Trophoblast cell (in vitro differentiated cells and primary cell): Measurements from ENCODE around the gene CD36.
"Not testable (repeated sequence)": the region's sequence is repeated elsewhere in the genome, so short reads cannot be mapped to it uniquely, and the experiment has no call there.

ENCODE experiments used
- DNase-seq, 2 donors: peaks; one replicate each; pipeline ENCODE4 v3.0.0-alpha.2; 2016
- H2AFZ ChIP-seq: 2 replicates; pipeline ENCODE4 v1.6.1; 2013; ENCODE audit warnings: low read length, moderate library complexity, mild to moderate bottlenecking; ENCODE audit not compliant: insufficient read depth, poor library complexity
- H2AK5ac ChIP-seq: 2 replicates; pipeline ENCODE4 v1.6.1; 2013; ENCODE audit warnings: mild to moderate bottlenecking, low read length
- H2BK120ac ChIP-seq: 2 replicates; pipeline ENCODE4 v1.6.1; 2013; ENCODE audit warnings: low read length, mild to moderate bottlenecking, moderate library complexity; ENCODE audit not compliant: insufficient read depth, poor library complexity
- H2BK12ac ChIP-seq: 2 replicates; pipeline ENCODE4 v1.6.1; 2013; ENCODE audit warnings: mild to moderate bottlenecking, low read length, moderate library complexity
- H2BK5ac ChIP-seq: 2 replicates; pipeline ENCODE4 v1.6.1; 2013; ENCODE audit warnings: low read length, low read depth, moderate library complexity, mild to moderate bottlenecking; ENCODE audit not compliant: poor library complexity
- H3K14ac ChIP-seq: 2 replicates; pipeline ENCODE4 v1.6.1; 2013; ENCODE audit warnings: mild to moderate bottlenecking, low read length
- H3K18ac ChIP-seq: 2 replicates; pipeline ENCODE4 v1.6.1; 2013; ENCODE audit warnings: mild to moderate bottlenecking, low read length
- H3K23ac ChIP-seq: 2 replicates; pipeline ENCODE4 v1.6.1; 2013; ENCODE audit warnings: low read length
- H3K27ac ChIP-seq: 2 replicates; pipeline ENCODE4 v1.5.1; 2013; ENCODE audit warnings: low read depth, mild to moderate bottlenecking, inconsistent platforms, low read length, moderate library complexity
- H3K27me3 ChIP-seq: 2 replicates; pipeline ENCODE4 v1.6.1; 2013; ENCODE audit warnings: inconsistent platforms, mild to moderate bottlenecking, low read length, moderate library complexity; ENCODE audit not compliant: insufficient read depth
- H3K36me3 ChIP-seq, 2 experiments: 1 replicate in 1 of 2; 2 replicates in 1 of 2; pipeline ENCODE4 v1.6.1; 2013; ENCODE audit warnings: low read length in 2 of 2, mild to moderate bottlenecking in 2 of 2, moderate library complexity in 1 of 2; ENCODE audit not compliant: insufficient read depth in 2 of 2, control insufficient read depth in 1 of 2
- H3K4ac ChIP-seq: 2 replicates; pipeline ENCODE4 v1.6.1; 2013; ENCODE audit warnings: low read depth, mild to moderate bottlenecking, low read length, moderate library complexity
- H3K4me1 ChIP-seq, 2 experiments: 1 replicate in 1 of 2; 2 replicates in 1 of 2; pipeline ENCODE4 v1.6.1; 2013; ENCODE audit warnings: low read length in 2 of 2, mild to moderate bottlenecking in 2 of 2, moderate library complexity in 1 of 2; ENCODE audit not compliant: insufficient read depth in 2 of 2, control insufficient read depth in 1 of 2
- H3K4me2 ChIP-seq: 2 replicates; pipeline ENCODE4 v1.6.1; 2013; ENCODE audit warnings: inconsistent platforms, mild to moderate bottlenecking, low read length, moderate library complexity
- H3K4me3 ChIP-seq: 2 replicates; pipeline ENCODE4 v1.5.1; 2013; ENCODE audit warnings: mild to moderate bottlenecking, low read depth, low read length, inconsistent platforms
- H3K79me1 ChIP-seq: one replicate; pipeline ENCODE4 v1.6.1; 2013; ENCODE audit warnings: low read length
- H3K79me2 ChIP-seq: 2 replicates; pipeline ENCODE4 v1.6.1; 2013; ENCODE audit warnings: low read length, mild to moderate bottlenecking; ENCODE audit not compliant: control insufficient read depth, insufficient read depth, poor library complexity
- H3K9ac ChIP-seq: 2 replicates; pipeline ENCODE4 v1.6.1; 2013; ENCODE audit warnings: mild to moderate bottlenecking, low read length
- H3K9me3 ChIP-seq: 2 replicates; pipeline ENCODE4 v1.6.1; 2013; ENCODE audit warnings: low read depth, mild to moderate bottlenecking, control low read depth, inconsistent platforms, low read length; ENCODE audit not compliant: insufficient read depth
- H4K12ac ChIP-seq: 2 replicates; pipeline ENCODE4 v1.6.1; 2013; ENCODE audit warnings: low read depth, mild to moderate bottlenecking, low read length, moderate library complexity
- H4K8ac ChIP-seq: 2 replicates; pipeline ENCODE4 v1.6.1; 2013; ENCODE audit warnings: low read depth, mild to moderate bottlenecking, low read length, moderate library complexity
- H4K91ac ChIP-seq: one replicate; pipeline ENCODE4 v1.6.1; 2013; ENCODE audit warnings: low read depth, mild to moderate bottlenecking, low read length, moderate library complexity
- WGBS: extraction: QIAGEN DNeasy Blood & Tissue Kit; methylation state at CpG from one replicate; pipeline ENCODE4 v1.1.7; 2013; ENCODE audit warnings: missing lambda C conversion rate; ENCODE audit not compliant: insufficient read length, insufficient coverage; ENCODE audit errors: extremely low coverage; 5-methylcytosine and 5-hydroxymethylcytosine counted together

Gene CD36

DNA sequence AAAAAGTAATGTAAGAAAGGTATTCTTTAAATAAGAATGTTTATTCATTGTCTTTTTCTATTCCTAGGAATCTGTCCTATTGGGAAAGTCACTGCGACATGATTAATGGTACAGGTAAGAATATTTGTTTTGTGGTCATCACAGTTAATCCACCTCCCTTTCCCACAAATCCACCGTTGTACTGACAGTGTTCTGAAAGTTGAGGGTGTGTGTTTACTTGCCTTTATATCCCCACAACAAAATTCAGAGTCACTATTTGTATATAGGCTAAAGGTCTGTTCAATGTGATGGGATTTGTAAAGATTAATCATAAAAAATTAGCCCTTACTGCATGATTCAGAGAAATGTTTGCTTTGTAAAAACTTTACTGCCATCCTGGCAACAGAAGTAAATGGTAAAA is 27.9 kb downstream of the CD36 start:
- Histone ChIP-seq H3K4ac (no peak overlapping the region), H3K23ac (no peak overlapping the region), H3K4me2 (no peak overlapping the region), H4K12ac (no peak overlapping the region), H3K18ac (no peak overlapping the region), H3K27ac (no peak overlapping the region), H3K79me2 (no peaks in the 10 kb centered on the region), H2BK12ac (no peak overlapping the region), H3K36me3 (no peaks in the 10 kb centered on the region), H4K91ac (no peak overlapping the region), H2AFZ (no peak overlapping the region), H2BK120ac (no peak overlapping the region), H3K9ac (no peak overlapping the region), H3K79me1 (no peaks in the 10 kb centered on the region), H3K4me1 (peaks cover 0 to 4% of the 10 kb centered on the region in 2 experiments), H2BK5ac (no peak overlapping the region), H3K4me3 (no peak overlapping the region), H4K8ac (no peak overlapping the region), H3K27me3 (no peaks in the 10 kb centered on the region), H3K14ac (no peak overlapping the region), H2AK5ac (no peak overlapping the region), H3K9me3 (no peaks in the 10 kb centered on the region)
- WGBS, result no CpG with 5 or more reads among the region's 2 CpGs
- no peak for DNase-seq

GRCh38 chr7:80669367-80669766 is 30.9 kb downstream of the CD36 start:
- H2BK12ac ChIP-seq, H3K79me1 ChIP-seq, H3K4ac ChIP-seq: not testable (repeated sequence)

DNA sequence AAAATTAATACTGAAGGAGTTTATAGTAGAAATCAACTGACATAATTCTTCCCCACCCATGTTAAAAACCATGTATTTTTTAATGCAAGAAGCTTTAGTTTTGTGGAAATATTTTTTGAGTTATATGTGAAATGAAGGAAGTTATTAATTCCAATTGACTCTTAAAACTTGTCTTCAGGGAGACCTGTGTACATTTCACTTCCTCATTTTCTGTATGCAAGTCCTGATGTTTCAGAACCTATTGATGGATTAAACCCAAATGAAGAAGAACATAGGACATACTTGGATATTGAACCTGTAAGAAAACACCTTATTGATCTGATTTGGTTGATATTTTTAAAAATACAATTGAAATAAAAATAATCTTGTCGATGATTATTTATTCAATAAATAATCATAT is 33.3 kb downstream of the CD36 start:
- Histone ChIP-seq H2BK5ac (no peak overlapping the region), H2BK12ac (no peak overlapping the region), H3K4me2 (no peak overlapping the region), H3K18ac (no peak overlapping the region), H3K79me2 (no peaks in the 10 kb centered on the region), H2AK5ac (no peak overlapping the region), H3K23ac (no peak overlapping the region), H4K12ac (no peak overlapping the region), H3K4ac (no peak overlapping the region), H4K91ac (no peak overlapping the region), H3K27me3 (no peaks in the 10 kb centered on the region), H3K9ac (no peak overlapping the region), H2AFZ (no peak overlapping the region), H3K27ac (no peak overlapping the region), H3K14ac (no peak overlapping the region), H3K79me1 (no peaks in the 10 kb centered on the region), H4K8ac (no peak overlapping the region), H2BK120ac (no peak overlapping the region), H3K9me3 (no peaks in the 10 kb centered on the region), H3K4me3 (no peak overlapping the region), H3K4me1 (peaks cover 0 to 4% of the 10 kb centered on the region in 2 experiments), H3K36me3 (no peaks in the 10 kb centered on the region)
- no CpG with 5 or more reads among the region's 1 CpG for WGBS
- DNase-seq, result no peak

More at GRCh38 chr7:80669367-80669766, 30.9 kb downstream of the CD36 start:
- H3K36me3 ChIP-seq, H2AK5ac ChIP-seq, H3K79me2 ChIP-seq, H3K18ac ChIP-seq, H4K8ac ChIP-seq, H2AFZ ChIP-seq, DNase-seq, H3K9ac ChIP-seq, H3K4me1 ChIP-seq, H3K4me3 ChIP-seq, H3K4me2 ChIP-seq, H2BK120ac ChIP-seq, H3K14ac ChIP-seq, H3K27me3 ChIP-seq, H3K9me3 ChIP-seq, H3K23ac ChIP-seq, H4K12ac ChIP-seq, H4K91ac ChIP-seq: not testable (repeated sequence)
- no CpG with 5 or more reads among the region's 6 CpGs for WGBS
- Histone ChIP-seq H2BK5ac (peak overlapping the region; percentile 6), H3K27ac (peak overlapping the region; percentile 0)

GRCh38 chr7:80675090-80675489 is 36.6 kb downstream of the CD36 start:
- no peak for DNase-seq
- H2AFZ ChIP-seq, result no peak overlapping the region
- no peaks in the 10 kb centered on the region for H3K79me2 ChIP-seq
- H2AK5ac ChIP-seq, result no peak overlapping the region
- H4K12ac ChIP-seq, result no peak overlapping the region
- H3K27me3 ChIP-seq, result no peaks in the 10 kb centered on the region
- no peak overlapping the region for H3K14ac ChIP-seq
- H3K4me2 ChIP-seq, result no peak overlapping the region
- no peaks in the 10 kb centered on the region for H3K36me3 ChIP-seq
- WGBS, result no CpG with 5 or more reads among the region's 1 CpG
- H3K27ac ChIP-seq, result no peak overlapping the region
- H3K18ac ChIP-seq, result no peak overlapping the region
- no peak overlapping the region for H3K23ac ChIP-seq
- H3K79me1 ChIP-seq, result no peaks in the 10 kb centered on the region
- no peak overlapping the region for H3K9ac ChIP-seq
- H3K4ac ChIP-seq, result no peak overlapping the region
- no peak overlapping the region for H4K8ac ChIP-seq
- H3K4me3 ChIP-seq, result no peak overlapping the region
- H3K9me3 ChIP-seq, result no peaks in the 10 kb centered on the region
- no peaks in the 10 kb centered on the region for H3K4me1 ChIP-seq
- H2BK12ac ChIP-seq, result no peak overlapping the region
- no peak overlapping the region for H2BK5ac ChIP-seq
- no peak overlapping the region for H4K91ac ChIP-seq
- no peak overlapping the region for H2BK120ac ChIP-seq
